Body of pancreas (tissue), 4 donors: ENCODE results near the gene SLC6A7.

Source experiments
- POLR2A ChIP-seq, 3 donors: fragments of 450-650 bp; IDR thresholded peaks; one replicate each; pipeline ENCODE4 v1.6.1; 2016; ENCODE audit warnings: antibody characterized with exemption in 3 of 3, mild to moderate bottlenecking in 2 of 3
- TF ChIP-seq, protein P1 (sequence below), 7 experiments: fragments of 450-650 bp in 4 of 7; fragments of 200-600 bp in 3 of 7; sonication (generic) in 3 of 7; IDR thresholded peaks; one replicate each; pipeline ENCODE4 v1.5.1; 2016 to 2019; ENCODE audit warnings: antibody characterized with exemption in 7 of 7

DNA sequence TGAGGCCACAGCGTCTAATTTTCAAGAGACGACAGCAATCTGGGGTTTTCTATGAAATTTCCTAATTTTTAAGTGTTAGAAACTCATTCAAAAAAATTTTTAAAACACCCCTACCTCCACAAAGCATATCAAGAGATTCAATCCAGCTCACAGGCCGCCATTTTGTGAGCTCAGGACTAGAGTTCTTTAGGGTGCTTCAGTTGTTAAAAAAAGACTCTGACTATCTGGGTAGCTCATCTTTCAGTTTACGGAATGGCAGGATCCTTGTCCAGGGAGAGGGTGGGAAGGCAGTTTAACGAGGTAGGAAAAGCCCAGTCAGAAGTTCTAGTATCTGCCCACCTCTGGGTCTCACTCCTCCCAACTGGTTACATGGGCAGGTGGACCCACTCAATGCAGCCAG lies 56.6 kb downstream of the SLC6A7 start:
- TF ChIP-seq, protein P1, sequence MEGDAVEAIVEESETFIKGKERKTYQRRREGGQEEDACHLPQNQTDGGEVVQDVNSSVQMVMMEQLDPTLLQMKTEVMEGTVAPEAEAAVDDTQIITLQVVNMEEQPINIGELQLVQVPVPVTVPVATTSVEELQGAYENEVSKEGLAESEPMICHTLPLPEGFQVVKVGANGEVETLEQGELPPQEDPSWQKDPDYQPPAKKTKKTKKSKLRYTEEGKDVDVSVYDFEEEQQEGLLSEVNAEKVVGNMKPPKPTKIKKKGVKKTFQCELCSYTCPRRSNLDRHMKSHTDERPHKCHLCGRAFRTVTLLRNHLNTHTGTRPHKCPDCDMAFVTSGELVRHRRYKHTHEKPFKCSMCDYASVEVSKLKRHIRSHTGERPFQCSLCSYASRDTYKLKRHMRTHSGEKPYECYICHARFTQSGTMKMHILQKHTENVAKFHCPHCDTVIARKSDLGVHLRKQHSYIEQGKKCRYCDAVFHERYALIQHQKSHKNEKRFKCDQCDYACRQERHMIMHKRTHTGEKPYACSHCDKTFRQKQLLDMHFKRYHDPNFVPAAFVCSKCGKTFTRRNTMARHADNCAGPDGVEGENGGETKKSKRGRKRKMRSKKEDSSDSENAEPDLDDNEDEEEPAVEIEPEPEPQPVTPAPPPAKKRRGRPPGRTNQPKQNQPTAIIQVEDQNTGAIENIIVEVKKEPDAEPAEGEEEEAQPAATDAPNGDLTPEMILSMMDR (IDR thresholded peaks at IDR 0.05), result no peak
- no peak for TF ChIP-seq POLR2A (IDR thresholded peaks at IDR 0.05)
